ENCODE measurements around the gene GLP2R. TPM values are rescaled to one million over a fixed set of nuclear protein-coding genes. Genes with fewer than 3 reads are reported as not detected.

The GLP2R gene, protein sequence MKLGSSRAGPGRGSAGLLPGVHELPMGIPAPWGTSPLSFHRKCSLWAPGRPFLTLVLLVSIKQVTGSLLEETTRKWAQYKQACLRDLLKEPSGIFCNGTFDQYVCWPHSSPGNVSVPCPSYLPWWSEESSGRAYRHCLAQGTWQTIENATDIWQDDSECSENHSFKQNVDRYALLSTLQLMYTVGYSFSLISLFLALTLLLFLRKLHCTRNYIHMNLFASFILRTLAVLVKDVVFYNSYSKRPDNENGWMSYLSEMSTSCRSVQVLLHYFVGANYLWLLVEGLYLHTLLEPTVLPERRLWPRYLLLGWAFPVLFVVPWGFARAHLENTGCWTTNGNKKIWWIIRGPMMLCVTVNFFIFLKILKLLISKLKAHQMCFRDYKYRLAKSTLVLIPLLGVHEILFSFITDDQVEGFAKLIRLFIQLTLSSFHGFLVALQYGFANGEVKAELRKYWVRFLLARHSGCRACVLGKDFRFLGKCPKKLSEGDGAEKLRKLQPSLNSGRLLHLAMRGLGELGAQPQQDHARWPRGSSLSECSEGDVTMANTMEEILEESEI
- total RNA-seq: not detected in 2 replicates

DNA sequence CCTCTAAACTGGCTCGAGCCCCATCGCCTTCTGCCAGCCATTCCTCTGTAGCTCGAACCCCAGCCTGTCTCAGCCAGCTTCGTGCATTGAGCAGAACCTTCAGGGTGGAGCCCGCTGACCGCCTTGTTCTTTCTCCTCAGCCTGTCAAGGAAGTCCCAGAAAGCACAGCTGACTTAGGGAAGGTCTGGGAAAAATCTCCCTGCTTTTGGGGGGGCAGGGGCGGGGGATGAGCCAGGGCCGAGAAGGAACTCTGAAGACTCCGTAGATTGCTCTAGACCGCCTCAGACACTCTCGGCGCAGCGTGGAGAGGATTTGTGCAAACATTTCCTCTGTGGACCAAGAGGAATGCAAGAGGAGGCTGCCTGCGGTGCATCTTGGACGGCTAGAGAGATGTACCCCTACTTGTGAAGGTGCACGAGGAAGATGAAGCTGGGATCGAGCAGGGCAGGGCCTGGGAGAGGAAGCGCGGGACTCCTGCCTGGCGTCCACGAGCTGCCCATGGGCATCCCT, at the start of gene GLP2R:
Gene GLP2R (plus strand): TSS at position 284 of the 510 bp plus-strand sequence. CDS start 140 bp downstream, at position 424.

DNA sequence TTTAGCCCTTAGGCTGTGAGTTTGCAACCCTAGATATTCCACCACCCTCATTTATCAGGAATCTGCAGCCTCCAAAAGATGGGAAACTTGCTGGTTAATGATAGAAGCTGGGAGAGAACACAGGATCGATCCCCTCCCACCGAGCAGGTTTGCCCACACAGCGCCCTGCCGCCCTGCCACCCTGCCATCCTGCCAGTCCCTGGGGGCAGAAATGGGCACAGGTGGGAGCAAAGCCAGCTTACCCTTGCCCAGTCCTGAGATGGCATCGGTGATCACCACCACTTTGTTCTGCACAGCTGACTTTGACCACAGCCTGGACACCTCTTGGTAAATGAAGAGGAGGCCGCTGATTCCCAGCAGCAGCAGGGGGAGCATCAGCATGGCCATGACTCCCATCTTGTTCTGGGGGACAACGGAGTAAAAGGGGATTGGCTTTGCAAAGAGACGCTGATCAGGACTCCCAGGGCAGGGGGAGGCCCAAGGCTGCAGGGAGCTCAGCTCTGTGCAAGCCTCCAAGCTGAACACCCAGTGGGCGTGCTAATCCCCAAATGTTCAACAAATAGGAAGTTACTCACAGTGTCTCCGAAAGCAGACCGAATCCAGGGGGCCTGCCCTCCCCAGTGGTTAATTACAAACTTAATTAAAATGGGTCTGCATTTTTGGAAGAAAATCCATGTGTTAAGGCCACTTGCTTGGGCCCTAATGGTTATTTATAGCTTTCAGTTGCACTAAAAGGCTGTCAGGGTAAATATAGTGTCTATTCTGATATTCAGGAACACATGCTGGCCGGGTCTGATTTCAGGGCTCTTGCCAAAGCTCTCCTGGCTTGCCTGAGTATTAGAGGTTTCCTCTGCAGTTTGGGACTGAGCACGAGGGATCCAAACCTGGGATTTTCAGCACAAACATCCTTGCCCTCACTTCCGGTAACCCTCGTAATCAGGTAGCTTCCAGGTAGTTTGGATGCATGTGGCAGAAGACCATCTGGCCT, 34.5 kb upstream of the GLP2R start, which contains the start of gene DHRS7C:
Gene DHRS7C (minus strand): TSS at position 704 of the 988 bp plus-strand sequence. CDS start 308 bp downstream, at position 396.

DNA sequence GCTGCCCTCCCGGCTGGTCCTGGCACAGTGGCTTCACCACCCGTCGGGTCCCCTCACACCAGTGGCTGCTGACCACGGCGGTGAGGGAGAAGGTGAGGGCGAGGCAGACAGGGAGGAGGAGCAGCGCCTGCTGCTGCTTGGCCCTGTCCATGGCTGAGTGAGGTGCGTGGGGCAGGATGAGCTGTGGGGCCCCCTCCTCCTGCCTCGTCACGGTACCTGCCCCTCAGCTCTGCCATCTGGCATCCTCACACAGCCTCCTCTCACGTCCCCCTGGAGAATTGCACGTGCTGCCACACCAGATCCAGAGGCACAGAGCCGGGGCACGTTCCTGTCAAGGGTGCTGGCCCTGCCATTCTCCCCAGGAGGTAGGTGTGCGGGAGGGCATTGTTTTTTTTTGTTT, 3.8 kb upstream of the GLP2R start, which contains the start of gene GSG1L2:
Gene GSG1L2 (minus strand): TSS at position 159 of the 400 bp plus-strand sequence. CDS start 8 bp downstream, at position 151.

DNA sequence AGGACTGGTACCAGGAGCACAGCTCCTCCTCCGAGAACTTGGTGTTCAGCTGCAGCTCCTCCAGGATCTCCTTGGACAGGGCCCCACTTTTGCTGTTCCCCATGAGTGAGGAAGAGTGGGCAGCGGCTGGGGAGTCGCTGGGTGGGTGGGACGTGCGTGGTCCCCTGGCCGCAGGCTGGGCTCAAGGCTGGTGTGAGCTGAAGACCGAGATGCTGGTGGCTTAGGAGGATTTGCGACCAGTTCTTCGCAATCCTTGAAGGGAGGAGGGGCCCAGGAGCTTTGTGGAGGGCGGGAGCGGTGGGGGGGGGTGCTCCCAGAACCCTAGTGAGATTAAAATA, 79.3 kb downstream of the GLP2R start, which contains the start of gene RCVRN:
Gene RCVRN (minus strand): TSS at position 194 of the 338 bp plus-strand sequence. CDS start 91 bp downstream, at position 103.

Other genes with a start within 250 kb of the GLP2R start
- gene CFAP52, start 249.3 kb upstream of the GLP2R start, total RNA-seq: not detected in 2 replicates
- under 0.01 and 0.39 TPM in 2 replicates for gene USP43, start 180.4 kb upstream of the GLP2R start, total RNA-seq
- gene DHRS7C, start 34.3 kb upstream of the GLP2R start, total RNA-seq: not detected in 2 replicates
- not detected in 2 replicates for gene GSG1L2, start 3.8 kb upstream of the GLP2R start, total RNA-seq
- gene RCVRN, start 79.3 kb downstream of the GLP2R start, total RNA-seq: under 0.01 TPM in 1 of 2 replicates, not detected in the other

Measured in subcutaneous preadipocyte (primary cell).